ENCODE results near the gene LRP6. TPM values are rescaled to one million over a fixed set of nuclear protein-coding genes. Genes with fewer than 3 reads are reported as not detected.
A peak's percentile ranks its signal among the peaks of the same experiment; 100 is the strongest.

LRP6 gene
- total and polyA plus RNA-seq, 2 of the 13 experiments (the other 11 are each of a cell fraction or from before 2014, with no cell fraction given) = 33.8 to 42.0 TPM

GRCh38 chr12:12095021-12095420 lies 171.8 kb downstream of the LRP6 start (continued):
- TF ChIP-seq GTF2F1 (IDR thresholded peaks at IDR 0.05; ENCODE audit: low read length) = no peak
- TF ChIP-seq HES4 (CRISPR knock-in tag; IDR thresholded peaks at IDR 0.05; ENCODE audit: borderline replicate concordance) = no peak
- TF ChIP-seq ZBTB37 (CRISPR knock-in tag; IDR thresholded peaks at IDR 0.05) = no peak
- TF ChIP-seq ZNF597 (CRISPR knock-in tag; IDR thresholded peaks at IDR 0.05) = no peak
- no peak for TF ChIP-seq ZBTB39 (CRISPR knock-in tag; IDR thresholded peaks at IDR 0.05)
- peak; percentile 35; the same call in 1 of the 2 replicates for TF ChIP-seq ZNF609 (CRISPR knock-in tag; IDR thresholded peaks at IDR 0.05; ENCODE audit: borderline replicate concordance)
- 0 out of 2 replicates have a peak, but pooled peaks have one; percentile 24 for TF ChIP-seq CREM (IDR thresholded peaks at IDR 0.05)
- TF ChIP-seq CREM (CRISPR knock-in tag; IDR thresholded peaks at IDR 0.05) = no peak
- TF ChIP-seq CCDC6 (CRISPR knock-in tag; IDR thresholded peaks at IDR 0.05) = no peak
- TF ChIP-seq ETV6 (CRISPR knock-in tag; conservative IDR thresholded peaks at IDR 0.05) = no peak
- TF ChIP-seq TSC22D2 (CRISPR knock-in tag; IDR thresholded peaks at IDR 0.05; ENCODE audit: borderline replicate concordance) = no peak
- TF ChIP-seq ZSCAN30 (CRISPR knock-in tag; IDR thresholded peaks at IDR 0.05) = no peak
- TF ChIP-seq PCBP1 (IDR thresholded peaks at IDR 0.05; ENCODE audit: borderline replicate concordance, low read depth, low read length) = no peak
- no peak for TF ChIP-seq PAF1 (CRISPR knock-in tag; IDR thresholded peaks at IDR 0.05)
- no peak for TF ChIP-seq LRRFIP1 (CRISPR knock-in tag; conservative IDR thresholded peaks at IDR 0.05)
- no peak for TF ChIP-seq ZNF737 (CRISPR knock-in tag; IDR thresholded peaks at IDR 0.05; ENCODE audit: borderline replicate concordance)
- TF ChIP-seq ZNF101 (CRISPR knock-in tag; IDR thresholded peaks at IDR 0.05; ENCODE audit: borderline replicate concordance, low read depth) = no peak
- no peak for TF ChIP-seq KLF12 (CRISPR knock-in tag; IDR thresholded peaks at IDR 0.05; ENCODE audit: borderline replicate concordance)
- TF ChIP-seq ZKSCAN1 (IDR thresholded peaks at IDR 0.05; ENCODE audit: low read length) = no peak

Data from HepG2 (cell line).